GM12878 (cell line): ENCODE measurements around the gene CREG1. TPM values are rescaled to one million over a fixed set of nuclear protein-coding genes. Genes with fewer than 3 reads are reported as not detected.

ENCODE experiments used
- BRCA1 ChIP-seq: IDR thresholded peaks from 2 replicates; pipeline ENCODE4 v1.6.1; 2011; ENCODE audit warnings: low read depth, low read length, improper control_type of control experiment
- HCFC1 ChIP-seq: fragments of 150-350 bp; IDR thresholded peaks from 2 replicates; pipeline ENCODE4 v1.6.1; 2014; ENCODE audit warnings: low read length
- NRF1 ChIP-seq: conservative IDR thresholded peaks from 2 replicates; pipeline ENCODE4 v1.6.1; 2011; ENCODE audit warnings: mild to moderate bottlenecking, low read depth, low read length, improper control_type of control experiment
- TAF1 ChIP-seq: IDR thresholded peaks from 2 replicates; pipeline ENCODE4 v1.6.1; 2011; ENCODE audit warnings: mild to moderate bottlenecking, low read depth, low read length, borderline replicate concordance
- WRNIP1 ChIP-seq: IDR thresholded peaks from 2 replicates; pipeline ENCODE4 v1.6.1; 2011; ENCODE audit warnings: low read depth, low read length, improper control_type of control experiment, borderline replicate concordance
- polyA plus RNA-seq, 11 experiments: library from polyadenylated mRNA; depleted of rRNA in 4 of 11; unstranded in 6 of 11; stranded (reverse) in 5 of 11; fragments of >200 nt; fragmentation: Nextera tagmentation in 4 of 11; fragmentation: Illumina TruSeq in 1 of 11; extraction: Ambion mirVana in 4 of 11; extraction: Trizol in 1 of 11; gene quantifications; 1 replicate in 1 of 11; 2 replicates in 10 of 11; pipeline versions ENCODE4 v1.2.1 to v1.2.3, GENCODE V29; 2011 to 2016; ENCODE audit warnings: inconsistent platforms in 2 of 11, missing spikeins in 2 of 11, low read depth in 1 of 11
- total RNA-seq, 4 experiments: library from RNA; depleted of rRNA in 3 of 4; stranded (reverse); fragments of >200 nt in 3 of 4; fragmentation: Illumina TruSeq in 1 of 4; extraction: Trizol in 1 of 4; gene quantifications; 2 replicates each; pipeline versions ENCODE4 v1.2.1 to v1.2.3, GENCODE V29; 2013 to 2021
- TF ChIP-seq, protein P1 (sequence below): fragments of 450-650 bp; IDR thresholded peaks from 2 replicates; pipeline ENCODE4 v1.6.1; 2018; ENCODE audit warnings: mild to moderate bottlenecking, low read depth, moderate library complexity; ENCODE audit not compliant: partially characterized antibody
- TF ChIP-seq, protein P2 (sequence below): fragments of 450-650 bp; formaldehyde crosslinking; IDR thresholded peaks from 2 replicates; pipeline ENCODE4 v1.5.0; 2022; ENCODE audit warnings: mild to moderate bottlenecking, missing genetic modification characterization

The CREG1 gene
- total and polyA plus RNA-seq, 10 of the 15 experiments (the other 5 are each of a cell fraction or from before 2014, with no cell fraction given), result 5.3 to 43.8 (median 22.1) TPM

DNA sequence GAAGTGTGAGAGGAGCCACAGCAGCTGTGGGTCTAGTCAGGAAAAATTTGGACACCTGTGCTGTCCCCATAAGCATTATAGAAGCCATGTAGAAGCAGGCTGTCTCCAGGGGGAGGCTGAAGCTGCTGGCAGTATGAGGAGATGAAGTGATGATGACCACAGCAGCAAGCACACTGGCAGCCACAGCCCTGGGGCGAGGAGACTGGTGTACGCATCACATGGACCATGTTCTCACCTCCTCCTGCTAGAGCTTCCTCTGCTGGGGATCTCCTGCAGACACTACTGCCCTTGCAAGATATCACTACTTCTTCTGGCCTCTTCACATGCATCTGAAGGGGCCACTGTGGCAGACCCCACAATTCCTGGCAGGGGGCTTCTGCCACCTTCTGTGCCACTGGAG, 33.8 kb upstream of the CREG1 start (continued):
- TF ChIP-seq BRCA1 (no peak), TAF1 (no peak), NRF1 (no peak), WRNIP1 (no peak), HCFC1 (no peak)
- TF ChIP-seq, protein P1, sequence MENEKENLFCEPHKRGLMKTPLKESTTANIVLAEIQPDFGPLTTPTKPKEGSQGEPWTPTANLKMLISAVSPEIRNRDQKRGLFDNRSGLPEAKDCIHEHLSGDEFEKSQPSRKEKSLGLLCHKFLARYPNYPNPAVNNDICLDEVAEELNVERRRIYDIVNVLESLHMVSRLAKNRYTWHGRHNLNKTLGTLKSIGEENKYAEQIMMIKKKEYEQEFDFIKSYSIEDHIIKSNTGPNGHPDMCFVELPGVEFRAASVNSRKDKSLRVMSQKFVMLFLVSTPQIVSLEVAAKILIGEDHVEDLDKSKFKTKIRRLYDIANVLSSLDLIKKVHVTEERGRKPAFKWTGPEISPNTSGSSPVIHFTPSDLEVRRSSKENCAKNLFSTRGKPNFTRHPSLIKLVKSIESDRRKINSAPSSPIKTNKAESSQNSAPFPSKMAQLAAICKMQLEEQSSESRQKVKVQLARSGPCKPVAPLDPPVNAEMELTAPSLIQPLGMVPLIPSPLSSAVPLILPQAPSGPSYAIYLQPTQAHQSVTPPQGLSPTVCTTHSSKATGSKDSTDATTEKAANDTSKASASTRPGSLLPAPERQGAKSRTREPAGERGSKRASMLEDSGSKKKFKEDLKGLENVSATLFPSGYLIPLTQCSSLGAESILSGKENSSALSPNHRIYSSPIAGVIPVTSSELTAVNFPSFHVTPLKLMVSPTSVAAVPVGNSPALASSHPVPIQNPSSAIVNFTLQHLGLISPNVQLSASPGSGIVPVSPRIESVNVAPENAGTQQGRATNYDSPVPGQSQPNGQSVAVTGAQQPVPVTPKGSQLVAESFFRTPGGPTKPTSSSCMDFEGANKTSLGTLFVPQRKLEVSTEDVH, result no peak
- TF ChIP-seq, protein P2, sequence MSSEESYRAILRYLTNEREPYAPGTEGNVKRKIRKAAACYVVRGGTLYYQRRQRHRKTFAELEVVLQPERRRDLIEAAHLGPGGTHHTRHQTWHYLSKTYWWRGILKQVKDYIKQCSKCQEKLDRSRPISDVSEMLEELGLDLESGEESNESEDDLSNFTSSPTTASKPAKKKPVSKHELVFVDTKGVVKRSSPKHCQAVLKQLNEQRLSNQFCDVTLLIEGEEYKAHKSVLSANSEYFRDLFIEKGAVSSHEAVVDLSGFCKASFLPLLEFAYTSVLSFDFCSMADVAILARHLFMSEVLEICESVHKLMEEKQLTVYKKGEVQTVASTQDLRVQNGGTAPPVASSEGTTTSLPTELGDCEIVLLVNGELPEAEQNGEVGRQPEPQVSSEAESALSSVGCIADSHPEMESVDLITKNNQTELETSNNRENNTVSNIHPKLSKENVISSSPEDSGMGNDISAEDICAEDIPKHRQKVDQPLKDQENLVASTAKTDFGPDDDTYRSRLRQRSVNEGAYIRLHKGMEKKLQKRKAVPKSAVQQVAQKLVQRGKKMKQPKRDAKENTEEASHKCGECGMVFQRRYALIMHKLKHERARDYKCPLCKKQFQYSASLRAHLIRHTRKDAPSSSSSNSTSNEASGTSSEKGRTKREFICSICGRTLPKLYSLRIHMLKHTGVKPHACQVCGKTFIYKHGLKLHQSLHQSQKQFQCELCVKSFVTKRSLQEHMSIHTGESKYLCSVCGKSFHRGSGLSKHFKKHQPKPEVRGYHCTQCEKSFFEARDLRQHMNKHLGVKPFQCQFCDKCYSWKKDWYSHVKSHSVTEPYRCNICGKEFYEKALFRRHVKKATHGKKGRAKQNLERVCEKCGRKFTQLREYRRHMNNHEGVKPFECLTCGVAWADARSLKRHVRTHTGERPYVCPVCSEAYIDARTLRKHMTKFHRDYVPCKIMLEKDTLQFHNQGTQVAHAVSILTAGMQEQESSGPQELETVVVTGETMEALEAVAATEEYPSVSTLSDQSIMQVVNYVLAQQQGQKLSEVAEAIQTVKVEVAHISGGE (CRISPR knock-in tag), result no peak
